ENCODE measurements around the gene SLC9A7.

SLC9A7 gene

GRCh38 chrX:46572340-46572936, 186.5 kb downstream of the SLC9A7 start:
- DNase-seq: peak in 3 of 4 experiments; percentile 7 to 51 (median 41)

GRCh38 chrX:46571423-46572339, 187.2 kb downstream of the SLC9A7 start:
- DNase-seq: peak in 1 of 4 experiments; percentile 15

DNA sequence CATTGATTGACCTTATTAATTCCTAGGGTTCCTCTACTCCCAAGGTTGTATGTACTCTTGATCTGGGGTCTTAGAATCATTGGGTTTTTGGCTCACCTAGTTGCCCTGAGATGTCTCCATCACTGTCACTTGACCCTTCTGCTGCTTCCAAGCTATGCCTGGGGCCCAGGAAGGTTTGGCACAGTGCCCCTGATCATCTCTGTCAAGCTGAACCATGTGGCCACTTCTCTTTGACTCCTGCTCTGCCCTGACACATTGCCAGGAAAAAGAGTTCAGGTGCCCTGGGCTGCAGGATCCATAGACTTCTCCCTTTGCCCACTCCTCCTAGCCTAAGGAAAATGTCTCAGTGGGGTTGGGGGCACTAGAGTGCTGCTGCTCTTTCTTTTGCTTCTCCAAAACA, 189.3 kb downstream of the SLC9A7 start:
- DNase-seq: no peak

DNA sequence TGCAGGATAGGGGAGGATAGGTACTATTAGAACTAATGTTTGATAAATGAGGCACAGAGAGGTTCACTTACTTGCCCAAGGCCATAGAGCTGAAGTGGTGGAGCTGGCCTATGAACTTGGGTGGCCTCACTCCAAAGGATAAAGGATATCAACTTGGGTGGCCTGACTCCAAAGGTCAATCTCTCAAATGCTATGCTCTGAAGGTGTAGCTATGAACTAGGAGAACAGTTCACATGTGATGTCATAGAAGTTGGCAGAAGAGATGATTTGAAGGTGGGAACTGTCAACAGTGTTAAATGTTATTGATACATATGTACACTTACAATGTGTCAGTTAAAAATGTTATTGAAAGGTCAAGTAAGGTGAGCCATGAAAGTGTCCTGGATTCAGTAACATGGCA, 191.5 kb downstream of the SLC9A7 start:
- no peak for DNase-seq

- peak; percentile 36 to 54 (median 47) for DNase-seq
Observed at GRCh38 chrX:46561824-46562657, 196.9 kb downstream of the SLC9A7 start.

GRCh38 chrX:46559062-46559461, 199.9 kb downstream of the SLC9A7 start:
- DNase-seq: no peak

DNA sequence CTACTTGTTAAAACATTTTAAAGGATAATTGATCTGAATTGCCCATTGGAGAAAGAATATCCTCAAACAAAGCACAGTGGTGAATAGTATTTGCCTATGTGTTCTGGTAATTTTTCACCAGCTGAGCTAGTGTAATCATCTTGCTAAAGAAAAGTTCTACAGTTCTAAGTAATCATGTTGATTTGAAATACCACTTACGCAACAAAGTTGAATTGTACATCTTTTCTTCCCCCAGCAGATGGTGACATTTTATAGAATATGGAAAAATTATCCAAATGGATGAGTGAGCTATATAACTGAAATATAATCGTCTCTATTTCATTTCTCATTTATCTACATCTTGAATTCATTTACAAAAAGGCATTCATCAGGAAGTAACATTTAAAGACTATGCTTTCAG, 204.0 kb downstream of the SLC9A7 start:
- peak in 3 of 4 experiments; percentile 6 to 69 (median 62) for DNase-seq

DNA sequence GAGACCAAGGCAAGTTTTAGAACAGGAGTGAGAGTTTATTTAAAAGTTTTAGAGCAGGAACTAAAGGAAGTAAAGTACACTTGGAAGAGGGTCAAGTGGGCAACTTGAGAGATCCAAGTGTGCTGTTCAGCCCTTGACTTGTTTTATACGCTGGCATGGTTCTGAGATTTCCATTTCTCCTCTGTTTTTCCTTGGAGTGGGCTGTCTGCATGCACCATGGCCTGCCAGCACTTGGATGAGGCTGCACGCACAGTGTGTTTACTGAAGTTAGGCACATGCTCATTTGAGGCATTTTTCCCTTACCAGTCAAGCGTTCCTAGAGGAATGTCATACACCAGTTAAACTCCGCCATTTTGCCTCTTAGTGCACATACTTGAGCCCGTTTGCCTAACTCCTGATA, 205.0 kb downstream of the SLC9A7 start:
- DNase-seq: no peak

- DNase-seq: no peak
Observed at GRCh38 chrX:46551494-46552128, 207.3 kb downstream of the SLC9A7 start.

DNA sequence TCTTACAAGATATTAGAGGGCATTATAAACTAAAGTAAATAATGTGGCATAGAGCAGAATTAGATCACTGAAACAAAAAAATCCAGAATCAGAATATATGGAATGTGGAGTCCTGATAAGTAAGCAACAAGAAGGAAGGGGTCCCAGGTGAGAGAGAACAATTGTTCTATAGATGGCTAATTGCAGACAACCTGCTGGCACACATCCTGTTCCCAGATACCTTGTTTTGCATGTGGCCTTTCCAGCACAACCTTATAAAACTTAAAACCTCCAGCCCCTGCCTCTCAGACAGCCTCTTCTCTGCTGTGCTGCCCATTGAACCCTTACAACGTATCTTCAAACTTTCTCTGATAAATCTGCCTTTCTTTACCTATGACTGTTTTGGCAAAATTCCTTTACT, 209.0 kb downstream of the SLC9A7 start:
- no peak for DNase-seq
